Measurements from ENCODE around the gene DNAH1. TPM values are rescaled to one million over a fixed set of nuclear protein-coding genes. Genes with fewer than 3 reads are reported as not detected.
"Not testable (repeated sequence)": the region's sequence is repeated elsewhere in the genome, so short reads cannot be mapped to it uniquely, and the experiment has no call there.

Gene DNAH1
- total RNA-seq, 2 donors from 2014 or later = 7.0 to 9.1 TPM

- no peaks in the 10 kb centered on the region for H3K4me1 ChIP-seq
- H3K36me3 ChIP-seq = no peaks in the 10 kb centered on the region
- no peak for TF ChIP-seq CTCF (IDR thresholded peaks at IDR 0.05)
- H3K9ac ChIP-seq (ENCODE audit: low read depth in 2 of 2, low read length in 2 of 2) = no peak overlapping the region
- no peaks in the 10 kb centered on the region for H3K9me3 ChIP-seq
- H3K27ac ChIP-seq = no peak overlapping the region
- H3K4me3 ChIP-seq = no peak overlapping the region
- no peak for DNase-seq
- H3K27me3 ChIP-seq = no peaks in the 10 kb centered on the region
- intact Hi-C loops (cut with DNase I) = no loop called here
These were observed 14.2 kb downstream of the DNAH1 start for GRCh38 chr3:52330194-52330805.

- Histone ChIP-seq H3K9me3 (no peaks in the 10 kb centered on the region), H3K4me1 (no peaks in the 10 kb centered on the region), H3K4me3 (no peak overlapping the region), H3K9ac (ENCODE audit: low read depth in 2 of 2, low read length in 2 of 2) (no peak overlapping the region), H3K36me3 (no peaks in the 10 kb centered on the region), H3K27ac (no peak overlapping the region), H3K27me3 (no peaks in the 10 kb centered on the region)
- intact Hi-C loops (cut with DNase I) = no loop called here
- no peak for DNase-seq
- TF ChIP-seq CTCF (IDR thresholded peaks at IDR 0.05) = no peak
These were observed 15.0 kb downstream of the DNAH1 start for GRCh38 chr3:52331091-52331490.

- intact Hi-C loops (cut with DNase I) = no loop called here
- TF ChIP-seq CTCF (IDR thresholded peaks at IDR 0.05) = no peak
- no peak overlapping the region for H3K27ac ChIP-seq
- H3K36me3 ChIP-seq = no peaks in the 10 kb centered on the region
- H3K9ac ChIP-seq (ENCODE audit: low read depth in 2 of 2, low read length in 2 of 2) = no peak overlapping the region
- no peaks in the 10 kb centered on the region for H3K27me3 ChIP-seq
- no peaks in the 10 kb centered on the region for H3K4me1 ChIP-seq
- H3K4me3 ChIP-seq = no peak overlapping the region
- H3K9me3 ChIP-seq = no peaks in the 10 kb centered on the region
- DNase-seq = no peak
These were observed 15.8 kb downstream of the DNAH1 start for GRCh38 chr3:52331906-52332305.

- H3K36me3 ChIP-seq = no peaks in the 10 kb centered on the region
- no peaks in the 10 kb centered on the region for H3K27me3 ChIP-seq
- no peak for TF ChIP-seq CTCF (IDR thresholded peaks at IDR 0.05)
- H3K9me3 ChIP-seq = no peaks in the 10 kb centered on the region
- H3K4me3 ChIP-seq = no peak overlapping the region
- DNase-seq = no peak
- no peak overlapping the region for H3K9ac ChIP-seq (ENCODE audit: low read depth in 2 of 2, low read length in 2 of 2)
- H3K27ac ChIP-seq = no peak overlapping the region
- intact Hi-C loops (cut with DNase I) = no loop called here
- no peaks in the 10 kb centered on the region for H3K4me1 ChIP-seq
These were observed 17.9 kb downstream of the DNAH1 start for GRCh38 chr3:52333869-52334557.

GRCh38 chr3:52338131-52338530 is 22.0 kb downstream of the DNAH1 start:
- intact Hi-C loops (cut with DNase I) = loop anchor here (2.0 to 5.0 kb wide), 2 partner anchors 45 to 106 kb away; no protein-coding TSS in a partner anchor
- H3K27ac ChIP-seq; DNase-seq; H3K4me1 ChIP-seq; H3K9ac ChIP-seq (ENCODE audit: low read depth in 2 of 2, low read length in 2 of 2); H3K27me3 ChIP-seq; H3K4me3 ChIP-seq; H3K36me3 ChIP-seq; H3K9me3 ChIP-seq: not testable (repeated sequence)

- peak; percentile 44 for TF ChIP-seq CTCF (IDR thresholded peaks at IDR 0.05)
- DNase-seq = peak; percentile 56
- H3K9me3 ChIP-seq = no peaks in the 10 kb centered on the region
- H3K4me1 ChIP-seq = no peaks in the 10 kb centered on the region
- H3K36me3 ChIP-seq = no peaks in the 10 kb centered on the region
- intact Hi-C loops (cut with DNase I) = loop anchor here (2.0 to 5.0 kb wide), 2 partner anchors 47 to 107 kb away; no protein-coding TSS in a partner anchor
- H3K27ac ChIP-seq = no peak overlapping the region
- no peak overlapping the region for H3K9ac ChIP-seq (ENCODE audit: low read depth in 2 of 2, low read length in 2 of 2)
- H3K4me3 ChIP-seq = no peak overlapping the region
- no peaks in the 10 kb centered on the region for H3K27me3 ChIP-seq
These were observed 23.5 kb downstream of the DNAH1 start for GRCh38 chr3:52339612-52340011.

Data from colonic mucosa (tissue), 4 donors.